IPS-18c (cell line): ENCODE data around the gene NAT9.

Experiments used
- H3K4me3 ChIP-seq: 2 replicates; pipeline ENCODE4 v1.7.0; 2013; ENCODE audit warnings: low read depth, mild to moderate bottlenecking, low read length, moderate library complexity; ENCODE audit not compliant: insufficient read depth
- H3K9me3 ChIP-seq: one replicate; pipeline ENCODE4 v1.6.1; 2013; ENCODE audit warnings: mild to moderate bottlenecking, low read length, moderate library complexity; ENCODE audit not compliant: control insufficient read depth, insufficient read depth

Gene NAT9

DNA sequence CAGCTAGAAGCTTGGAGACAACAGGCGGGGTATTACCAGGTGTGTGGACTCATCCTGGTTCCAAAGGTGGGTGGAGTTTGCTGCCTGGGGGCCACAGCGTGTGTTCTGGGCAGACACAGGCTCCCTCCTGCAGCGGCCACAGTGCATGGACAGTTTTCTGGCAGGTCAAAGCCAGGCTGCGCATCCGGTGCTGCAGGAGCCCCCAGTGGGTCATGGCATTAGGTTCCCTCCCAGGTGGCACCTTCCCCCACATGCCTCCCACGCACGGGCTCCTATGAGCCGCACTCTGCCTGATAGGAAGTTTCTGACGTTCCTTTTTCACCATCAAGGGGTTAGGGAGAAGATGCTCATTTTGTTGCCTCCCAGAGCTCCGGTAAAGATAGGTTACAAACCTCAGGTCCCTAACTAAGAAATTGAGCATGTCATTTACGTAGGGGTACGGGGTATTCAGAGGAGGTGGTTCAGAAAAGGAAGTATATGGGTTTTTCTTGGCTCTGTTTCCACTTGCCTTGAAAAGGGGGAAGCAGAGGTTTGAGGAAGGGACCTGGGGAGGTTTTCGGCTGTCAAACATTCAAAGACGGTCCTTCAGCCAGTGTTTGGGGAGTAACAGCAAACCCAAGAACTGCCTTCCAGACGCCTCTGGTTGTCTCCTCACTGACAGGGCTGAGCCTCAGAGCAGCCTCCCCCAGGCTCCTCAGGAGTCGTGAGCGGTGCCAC, 32.7 kb upstream of the NAT9 start:
- no peak overlapping the region for H3K4me3 ChIP-seq
- no peaks in the 10 kb centered on the region for H3K9me3 ChIP-seq

DNA sequence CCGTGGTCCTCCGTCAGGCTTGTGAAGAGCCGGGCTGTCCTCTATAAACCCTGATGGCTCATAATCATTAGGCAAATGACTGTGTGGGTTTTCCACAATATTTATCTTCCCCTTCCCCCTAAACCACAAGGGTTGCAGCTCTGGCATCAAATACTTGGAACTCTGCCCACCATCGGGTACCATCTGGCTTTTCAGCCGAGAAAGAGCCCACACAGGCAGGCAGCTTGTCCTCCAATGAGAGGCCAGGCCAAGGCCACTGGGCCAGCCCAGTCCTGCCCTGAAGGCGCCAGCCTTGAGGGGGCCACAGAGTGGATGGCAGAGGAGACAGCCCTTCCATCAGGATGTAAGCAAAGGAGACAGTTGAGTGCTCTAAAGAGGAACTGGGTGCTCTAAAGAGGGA, 31.8 kb upstream of the NAT9 start:
- Histone ChIP-seq H3K4me3 (no peak overlapping the region), H3K9me3 (no peaks in the 10 kb centered on the region)

DNA sequence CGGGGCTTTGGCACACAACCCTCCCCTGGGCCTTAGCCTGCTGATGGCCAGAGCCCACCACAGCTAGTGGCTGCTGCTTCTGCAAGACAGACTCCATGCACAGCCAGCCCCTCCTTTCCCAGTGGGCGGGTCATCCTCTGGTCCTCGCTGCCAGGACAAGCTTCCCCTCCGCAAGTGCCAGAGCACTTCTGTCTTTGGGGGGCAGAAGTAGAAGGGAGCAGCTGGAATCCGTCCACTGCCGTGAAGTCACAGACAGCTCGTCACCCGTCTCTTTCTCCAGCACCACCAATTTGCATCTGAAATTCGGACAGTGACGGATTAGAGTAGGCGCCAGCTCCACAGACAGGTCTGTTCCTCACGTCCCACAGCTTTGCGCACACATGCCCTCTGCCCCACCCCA, 31.3 kb upstream of the NAT9 start:
- no peaks in the 10 kb centered on the region for H3K9me3 ChIP-seq
- H3K4me3 ChIP-seq, result no peak overlapping the region

DNA sequence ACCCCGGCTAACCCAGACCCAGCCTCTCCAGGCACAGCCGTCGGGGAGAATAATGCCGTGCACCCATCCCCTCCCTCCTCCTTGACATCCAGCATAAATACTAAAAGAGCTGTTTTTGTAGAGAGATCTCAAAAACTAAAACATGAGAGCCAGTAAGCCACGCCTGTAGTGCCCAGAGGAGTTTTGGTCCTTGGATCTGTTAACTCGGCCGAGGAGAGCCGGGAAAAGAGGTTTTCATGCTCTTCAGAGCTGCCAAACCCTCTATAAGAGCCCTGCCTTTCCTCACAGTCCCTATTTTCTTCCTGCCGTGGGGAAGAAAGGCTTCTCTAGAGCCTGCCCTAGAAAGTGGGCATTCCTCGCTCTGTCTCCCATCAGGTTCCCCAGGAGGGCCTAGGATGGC, 30.2 kb upstream of the NAT9 start:
- Histone ChIP-seq H3K4me3 (no peak overlapping the region), H3K9me3 (no peaks in the 10 kb centered on the region)

DNA sequence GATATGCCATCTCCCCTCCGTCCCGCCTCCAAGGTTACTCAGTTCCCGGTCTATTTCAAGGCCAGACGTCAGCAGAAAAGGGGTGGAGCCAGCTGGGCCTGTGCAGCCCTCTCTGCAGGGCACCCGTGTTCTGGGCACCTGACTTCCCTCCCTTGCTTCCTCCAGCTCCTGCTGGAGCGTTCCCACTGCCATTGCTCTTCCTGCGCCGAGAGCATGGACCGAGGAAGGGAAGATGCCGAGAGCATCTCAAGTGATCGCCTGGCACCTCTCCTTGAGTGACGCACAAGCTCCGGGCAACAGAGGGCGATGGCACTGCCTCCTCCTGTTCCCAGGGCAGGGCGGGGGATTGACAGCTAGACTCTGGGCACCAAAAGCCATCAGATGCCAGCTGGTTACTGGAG, 29.4 kb upstream of the NAT9 start:
- H3K9me3 ChIP-seq, result no peaks in the 10 kb centered on the region
- H3K4me3 ChIP-seq, result no peak overlapping the region

DNA sequence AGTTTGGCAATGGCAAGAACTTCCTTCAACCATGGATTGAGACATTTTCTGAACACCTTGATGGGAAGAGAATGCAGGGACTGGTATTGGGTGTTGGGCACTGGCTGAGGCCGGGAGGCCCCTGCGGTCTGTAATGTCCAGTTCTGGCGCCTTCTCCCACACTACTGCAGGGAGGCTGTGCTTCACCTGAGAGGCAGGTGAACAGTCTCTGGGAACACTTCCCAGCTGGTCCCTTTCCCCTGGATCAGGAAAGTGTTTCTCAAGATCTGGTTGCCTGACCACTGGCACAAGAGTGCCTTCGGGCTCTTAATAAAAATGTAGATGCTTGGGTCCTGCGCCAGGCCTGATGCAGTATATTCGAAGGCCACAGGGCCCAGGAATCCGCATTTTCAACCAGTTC, 28.5 kb upstream of the NAT9 start:
- Histone ChIP-seq H3K4me3 (no peak overlapping the region), H3K9me3 (no peaks in the 10 kb centered on the region)

DNA sequence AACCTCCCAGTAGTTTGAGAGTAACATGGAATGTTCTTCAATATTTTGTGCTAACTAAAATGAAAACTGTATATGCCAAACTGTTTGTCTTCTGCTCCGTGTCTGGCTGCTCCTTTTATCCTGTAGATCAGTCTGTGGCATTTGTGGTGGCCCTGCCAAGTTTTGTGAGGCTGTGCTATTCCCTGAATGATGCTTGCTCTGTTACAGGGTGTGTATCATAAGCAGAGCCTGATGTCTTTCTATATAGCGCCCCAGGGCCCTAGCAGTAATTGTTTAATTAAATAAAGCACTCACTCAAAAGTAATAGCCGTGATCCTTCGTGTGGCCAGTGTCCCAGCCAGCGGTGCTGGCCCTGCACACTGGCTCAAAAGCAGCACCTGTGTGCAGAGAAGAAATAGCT, 27.8 kb upstream of the NAT9 start:
- H3K9me3 ChIP-seq, result no peaks in the 10 kb centered on the region
- H3K4me3 ChIP-seq, result no peak overlapping the region

DNA sequence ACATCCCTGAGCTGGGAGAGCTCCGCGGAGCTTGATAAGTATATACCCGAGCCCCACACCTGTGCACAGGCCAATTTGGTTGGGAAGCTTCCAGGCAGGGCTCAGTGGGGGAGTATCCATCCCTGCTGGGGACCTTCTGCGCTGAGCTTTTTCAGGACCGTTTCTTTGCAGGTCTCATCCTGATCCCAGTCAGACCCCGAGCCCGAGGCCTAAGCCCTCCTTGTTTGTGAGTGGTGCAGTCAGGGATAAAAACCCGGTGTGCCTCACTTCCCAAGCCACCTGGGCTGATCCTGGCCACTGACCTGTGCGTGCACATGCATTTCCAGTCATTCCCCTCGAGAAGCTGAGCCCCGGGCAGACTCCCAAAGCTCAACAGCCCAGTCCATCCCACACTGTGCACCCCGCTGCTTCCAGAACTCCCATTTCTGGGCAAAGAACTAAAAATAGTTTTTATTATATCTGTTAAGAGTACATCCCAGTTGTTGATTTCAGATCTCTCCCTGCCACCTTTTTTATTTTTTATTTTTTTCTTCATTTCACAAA, 27.3 kb upstream of the NAT9 start:
- Histone ChIP-seq H3K9me3 (no peaks in the 10 kb centered on the region), H3K4me3 (no peak overlapping the region)

DNA sequence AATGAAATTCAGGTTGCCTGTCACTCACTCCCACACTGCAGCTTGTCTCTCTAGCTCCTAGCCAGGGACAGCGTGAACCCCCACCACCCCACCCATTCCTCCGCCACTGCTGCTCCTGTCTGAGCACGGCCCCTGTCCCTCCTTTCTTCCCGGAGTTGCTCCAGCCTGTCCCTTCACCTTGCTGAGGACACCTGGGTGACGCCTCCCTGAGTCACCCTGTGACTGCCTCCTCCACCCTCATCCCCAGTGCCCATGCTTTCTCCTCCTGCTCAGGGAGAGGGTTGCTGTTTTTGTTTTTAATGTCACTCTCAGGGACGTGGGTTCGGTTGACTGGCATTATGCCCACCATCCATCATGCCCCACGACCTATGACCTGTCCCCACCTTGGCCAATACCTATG, 25.8 kb upstream of the NAT9 start:
- Histone ChIP-seq H3K4me3 (no peak overlapping the region), H3K9me3 (no peaks in the 10 kb centered on the region)

DNA sequence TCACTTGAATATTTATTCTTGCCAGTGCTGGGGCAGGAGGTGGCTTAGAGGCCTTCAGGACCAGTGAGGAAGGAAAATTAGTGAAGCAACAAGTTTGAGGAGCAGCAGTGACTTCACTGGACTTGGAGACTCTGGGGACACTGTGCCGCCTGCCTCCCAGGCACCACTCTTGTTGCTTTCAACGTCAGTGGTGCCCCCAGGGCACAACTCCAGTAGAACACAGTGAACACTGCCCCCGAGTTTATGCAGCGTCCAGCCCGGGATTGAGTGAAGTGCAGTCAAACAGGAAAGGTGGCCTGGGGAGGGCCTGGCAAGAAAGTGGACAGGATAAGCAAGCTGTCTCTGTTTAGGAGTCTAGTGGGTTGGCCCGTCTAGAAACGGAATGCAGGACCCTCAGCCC, 24.4 kb upstream of the NAT9 start:
- H3K4me3 ChIP-seq, result no peak overlapping the region

DNA sequence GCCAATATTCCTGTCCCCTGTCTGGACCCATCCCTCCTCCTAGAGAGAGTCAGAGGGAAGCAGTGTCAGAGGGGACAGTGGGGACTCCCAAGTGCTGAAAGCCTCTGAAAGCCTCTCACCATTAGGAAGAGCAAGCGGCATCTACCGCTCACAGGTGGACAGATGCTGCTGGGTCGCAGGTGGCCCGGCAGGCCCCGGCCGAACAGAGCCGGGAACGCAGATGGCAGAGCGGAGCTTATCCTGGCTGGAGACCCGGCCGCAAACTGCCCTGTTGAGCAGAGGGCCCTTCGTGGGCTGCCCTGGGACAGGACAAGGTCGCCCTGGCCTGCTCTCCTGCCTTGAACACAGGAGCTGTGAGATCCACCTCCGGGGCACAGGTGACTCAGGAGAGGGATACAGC, 23.0 kb upstream of the NAT9 start:
- Histone ChIP-seq H3K9me3 (no peaks in the 10 kb centered on the region), H3K4me3 (no peak overlapping the region)

More for the DNA sequence above, 24.4 kb upstream of the NAT9 start:
- H3K9me3 ChIP-seq, result no peaks in the 10 kb centered on the region

DNA sequence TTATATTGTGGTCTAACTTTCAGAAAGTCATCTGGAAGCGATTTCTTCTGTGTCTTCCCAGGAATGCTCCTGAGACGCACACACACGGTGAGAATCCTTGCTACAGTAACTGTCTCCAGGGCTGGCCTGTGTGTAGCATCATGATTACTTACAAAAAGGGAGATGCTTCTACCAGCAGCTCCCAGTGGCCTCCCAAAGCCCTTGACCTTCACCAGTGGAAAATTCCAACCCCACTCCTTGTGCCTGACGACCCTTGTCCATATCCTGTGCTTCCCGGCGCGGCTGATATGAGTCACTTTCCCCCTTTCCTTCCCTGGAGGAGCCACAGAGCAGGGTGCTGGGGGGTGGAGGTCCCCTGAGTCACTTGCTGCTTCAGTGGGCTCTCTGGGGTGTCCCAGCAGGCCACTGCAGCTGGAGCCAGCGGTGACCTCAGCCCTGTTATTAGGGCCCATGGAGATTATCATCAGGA, 22.1 kb upstream of the NAT9 start:
- Histone ChIP-seq H3K4me3 (no peak overlapping the region), H3K9me3 (no peaks in the 10 kb centered on the region)

DNA sequence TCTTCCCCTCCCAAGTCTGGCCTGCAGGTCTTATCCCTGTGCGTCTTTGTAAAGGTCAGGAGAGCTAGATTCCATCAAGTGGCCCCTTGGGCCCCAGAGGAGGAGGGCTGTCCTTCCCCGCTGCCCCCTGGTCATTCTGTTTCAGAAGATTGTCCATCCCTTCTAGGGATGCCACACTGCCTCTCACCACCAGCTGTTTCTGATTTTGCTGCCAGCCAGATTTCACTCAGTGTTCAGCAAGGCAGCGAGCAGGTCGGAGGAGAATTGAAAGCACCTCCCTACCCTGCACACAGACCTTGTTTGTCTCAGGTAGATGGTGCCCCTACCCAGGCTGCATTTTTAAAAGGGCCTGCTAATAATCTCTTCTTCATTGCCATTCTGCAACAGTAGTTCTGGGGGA, 21.7 kb upstream of the NAT9 start:
- Histone ChIP-seq H3K4me3 (no peak overlapping the region), H3K9me3 (no peaks in the 10 kb centered on the region)

DNA sequence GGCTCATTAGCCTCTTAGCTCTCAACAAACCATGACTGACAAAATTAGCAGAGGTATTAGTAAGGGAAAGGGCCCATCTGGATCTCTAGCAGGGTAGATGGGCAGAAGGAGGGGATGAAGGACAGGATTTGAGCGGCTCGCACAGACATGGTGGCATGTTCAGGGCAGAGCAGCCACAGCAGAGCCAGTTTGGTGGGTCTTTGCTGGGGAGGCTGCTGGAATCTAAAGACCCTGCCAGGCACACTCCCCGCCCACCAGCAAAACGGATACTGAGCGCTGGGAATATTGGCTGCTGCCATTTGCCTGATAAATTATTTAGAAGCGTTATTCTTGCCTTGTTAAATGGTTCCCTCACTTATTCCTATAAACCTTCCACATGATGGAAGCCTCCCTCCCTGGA, 20.7 kb upstream of the NAT9 start:
- no peaks in the 10 kb centered on the region for H3K9me3 ChIP-seq
- no peak overlapping the region for H3K4me3 ChIP-seq

DNA sequence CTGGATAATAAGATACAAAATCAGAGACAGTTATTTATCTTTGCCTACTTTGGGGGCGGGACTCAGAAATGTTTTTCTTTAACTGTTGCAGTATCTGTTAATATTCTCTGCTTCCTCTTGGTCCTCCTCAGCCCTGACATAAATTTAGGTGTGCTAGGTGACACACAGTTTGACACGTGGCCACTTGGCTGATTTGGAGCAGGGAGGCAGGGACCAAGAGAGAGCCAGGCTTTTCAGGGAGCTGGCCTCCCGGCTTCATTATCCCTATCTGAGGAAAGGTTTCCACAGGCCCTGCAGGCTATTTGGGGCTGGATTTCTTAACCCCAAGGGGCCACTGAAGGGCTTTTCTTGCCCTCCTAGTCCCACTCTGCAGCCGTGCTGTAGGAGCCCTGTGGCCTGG, 20.1 kb upstream of the NAT9 start:
- no peaks in the 10 kb centered on the region for H3K9me3 ChIP-seq
- H3K4me3 ChIP-seq, result no peak overlapping the region

DNA sequence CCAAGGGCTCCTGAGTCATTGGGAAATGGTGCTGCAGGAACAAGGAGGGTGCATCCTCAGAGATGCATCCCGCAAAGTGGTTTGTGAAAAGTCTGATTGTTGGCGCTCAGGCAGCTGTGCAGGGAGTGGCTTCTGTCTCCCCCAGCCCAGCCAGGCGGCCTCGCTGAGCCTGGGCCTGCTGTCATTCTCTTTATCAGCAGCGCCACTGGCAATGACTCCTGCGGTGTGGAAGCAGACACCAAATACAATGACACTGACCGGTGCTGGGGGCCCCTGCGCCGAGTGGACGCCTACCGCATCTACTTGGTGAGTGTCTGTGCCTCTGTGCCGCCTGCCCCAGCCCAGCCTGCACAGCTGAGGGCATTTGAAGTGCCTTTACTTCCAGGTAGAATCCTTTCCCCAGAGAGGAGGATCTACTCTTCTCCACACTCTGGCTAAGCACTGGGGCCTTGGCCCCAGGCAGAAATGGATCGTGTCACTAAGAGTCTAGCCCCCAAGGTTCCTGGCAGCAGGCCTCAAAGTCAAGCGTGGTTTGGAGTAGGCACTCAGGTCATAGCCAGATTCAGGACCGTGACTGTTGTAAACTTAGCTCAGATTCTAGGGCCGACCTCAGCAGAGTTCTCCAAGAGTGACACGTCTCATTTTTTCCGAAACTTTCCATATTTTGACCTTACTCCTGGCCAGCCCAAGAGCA, 19.3 kb upstream of the NAT9 start:
- Histone ChIP-seq H3K4me3 (no peak overlapping the region), H3K9me3 (no peaks in the 10 kb centered on the region)

DNA sequence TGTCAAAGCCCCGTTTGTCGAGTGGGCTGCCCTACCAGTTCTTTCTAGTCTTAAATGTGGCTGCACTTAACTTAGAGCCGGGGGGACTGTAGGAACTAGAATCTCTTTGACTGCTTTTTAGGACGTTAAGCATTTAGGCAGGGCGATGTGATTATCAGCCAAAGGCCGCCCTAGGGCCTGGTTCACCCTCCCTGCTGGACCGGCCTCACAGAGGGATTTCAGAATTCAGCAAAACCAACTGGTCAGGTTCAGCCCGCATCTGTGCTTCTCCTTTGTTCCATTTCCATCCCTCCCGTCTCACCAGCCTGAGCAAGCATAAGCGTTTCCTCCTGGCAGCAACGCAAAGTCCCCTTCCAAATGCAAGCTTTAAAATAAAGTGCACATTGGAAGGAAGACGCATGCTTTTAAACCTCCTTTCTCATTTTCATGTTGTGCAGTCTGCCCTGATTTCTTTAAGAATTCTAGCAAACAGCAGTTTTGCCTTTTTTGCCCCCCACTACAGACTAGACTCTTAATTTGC, 16.5 kb upstream of the NAT9 start:
- Histone ChIP-seq H3K9me3 (peaks cover 4% of the 10 kb centered on the region), H3K4me3 (no peak overlapping the region)
